ENCODE data around the gene RALGPS1.

DNA sequence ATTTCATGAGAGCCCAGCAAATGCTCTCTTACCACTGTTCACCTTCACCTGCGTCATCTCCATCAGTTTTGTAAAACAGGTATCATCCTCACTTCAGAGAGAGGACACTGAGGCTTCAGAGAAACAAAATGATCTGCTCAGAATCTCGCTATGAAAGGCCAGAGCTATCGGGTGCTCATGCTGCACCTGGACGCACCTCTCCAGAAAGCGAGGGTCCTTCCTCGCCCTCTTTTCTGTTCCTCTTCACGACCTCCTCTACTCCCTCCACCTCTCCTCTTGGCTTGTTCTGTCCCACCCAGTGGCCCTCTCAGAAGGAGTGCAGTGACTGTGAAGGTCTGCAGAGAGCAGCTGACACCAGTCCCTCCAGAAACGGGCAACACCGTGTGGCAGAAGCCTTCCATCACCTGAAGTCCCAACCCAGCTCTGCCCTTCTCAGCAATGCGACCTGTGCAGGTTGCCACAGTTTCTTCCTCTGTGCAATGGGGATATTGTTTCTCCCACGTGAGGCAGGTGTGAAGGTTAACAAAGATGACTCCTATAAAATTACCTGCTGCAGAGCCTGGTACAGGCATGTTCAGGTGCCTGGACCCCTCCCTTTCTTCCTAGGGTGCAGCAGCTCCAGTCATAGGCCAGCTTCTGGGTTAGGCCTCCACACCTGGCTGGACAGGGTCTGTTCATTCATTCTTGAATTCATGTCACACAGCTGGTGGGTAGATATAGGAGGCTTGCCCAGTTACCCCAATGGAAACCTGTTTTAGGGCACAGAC lies 253.2 kb downstream of the RALGPS1 start:
- TF ChIP-seq, protein P1, sequence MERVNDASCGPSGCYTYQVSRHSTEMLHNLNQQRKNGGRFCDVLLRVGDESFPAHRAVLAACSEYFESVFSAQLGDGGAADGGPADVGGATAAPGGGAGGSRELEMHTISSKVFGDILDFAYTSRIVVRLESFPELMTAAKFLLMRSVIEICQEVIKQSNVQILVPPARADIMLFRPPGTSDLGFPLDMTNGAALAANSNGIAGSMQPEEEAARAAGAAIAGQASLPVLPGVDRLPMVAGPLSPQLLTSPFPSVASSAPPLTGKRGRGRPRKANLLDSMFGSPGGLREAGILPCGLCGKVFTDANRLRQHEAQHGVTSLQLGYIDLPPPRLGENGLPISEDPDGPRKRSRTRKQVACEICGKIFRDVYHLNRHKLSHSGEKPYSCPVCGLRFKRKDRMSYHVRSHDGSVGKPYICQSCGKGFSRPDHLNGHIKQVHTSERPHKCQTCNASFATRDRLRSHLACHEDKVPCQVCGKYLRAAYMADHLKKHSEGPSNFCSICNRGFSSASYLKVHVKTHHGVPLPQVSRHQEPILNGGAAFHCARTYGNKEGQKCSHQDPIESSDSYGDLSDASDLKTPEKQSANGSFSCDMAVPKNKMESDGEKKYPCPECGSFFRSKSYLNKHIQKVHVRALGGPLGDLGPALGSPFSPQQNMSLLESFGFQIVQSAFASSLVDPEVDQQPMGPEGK (CRISPR knock-in tag; IDR thresholded peaks at IDR 0.05), result no peak
- TF ChIP-seq, protein P2, sequence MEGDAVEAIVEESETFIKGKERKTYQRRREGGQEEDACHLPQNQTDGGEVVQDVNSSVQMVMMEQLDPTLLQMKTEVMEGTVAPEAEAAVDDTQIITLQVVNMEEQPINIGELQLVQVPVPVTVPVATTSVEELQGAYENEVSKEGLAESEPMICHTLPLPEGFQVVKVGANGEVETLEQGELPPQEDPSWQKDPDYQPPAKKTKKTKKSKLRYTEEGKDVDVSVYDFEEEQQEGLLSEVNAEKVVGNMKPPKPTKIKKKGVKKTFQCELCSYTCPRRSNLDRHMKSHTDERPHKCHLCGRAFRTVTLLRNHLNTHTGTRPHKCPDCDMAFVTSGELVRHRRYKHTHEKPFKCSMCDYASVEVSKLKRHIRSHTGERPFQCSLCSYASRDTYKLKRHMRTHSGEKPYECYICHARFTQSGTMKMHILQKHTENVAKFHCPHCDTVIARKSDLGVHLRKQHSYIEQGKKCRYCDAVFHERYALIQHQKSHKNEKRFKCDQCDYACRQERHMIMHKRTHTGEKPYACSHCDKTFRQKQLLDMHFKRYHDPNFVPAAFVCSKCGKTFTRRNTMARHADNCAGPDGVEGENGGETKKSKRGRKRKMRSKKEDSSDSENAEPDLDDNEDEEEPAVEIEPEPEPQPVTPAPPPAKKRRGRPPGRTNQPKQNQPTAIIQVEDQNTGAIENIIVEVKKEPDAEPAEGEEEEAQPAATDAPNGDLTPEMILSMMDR (CRISPR knock-in tag; IDR thresholded peaks at IDR 0.05), result no peak
- TF ChIP-seq, protein P3, sequence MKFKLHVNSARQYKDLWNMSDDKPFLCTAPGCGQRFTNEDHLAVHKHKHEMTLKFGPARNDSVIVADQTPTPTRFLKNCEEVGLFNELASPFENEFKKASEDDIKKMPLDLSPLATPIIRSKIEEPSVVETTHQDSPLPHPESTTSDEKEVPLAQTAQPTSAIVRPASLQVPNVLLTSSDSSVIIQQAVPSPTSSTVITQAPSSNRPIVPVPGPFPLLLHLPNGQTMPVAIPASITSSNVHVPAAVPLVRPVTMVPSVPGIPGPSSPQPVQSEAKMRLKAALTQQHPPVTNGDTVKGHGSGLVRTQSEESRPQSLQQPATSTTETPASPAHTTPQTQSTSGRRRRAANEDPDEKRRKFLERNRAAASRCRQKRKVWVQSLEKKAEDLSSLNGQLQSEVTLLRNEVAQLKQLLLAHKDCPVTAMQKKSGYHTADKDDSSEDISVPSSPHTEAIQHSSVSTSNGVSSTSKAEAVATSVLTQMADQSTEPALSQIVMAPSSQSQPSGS (CRISPR knock-in tag; IDR thresholded peaks at IDR 0.05), result no peak
- TF ChIP-seq ZNF331 (CRISPR knock-in tag; IDR thresholded peaks at IDR 0.05) (no peak), EZH2 (conservative IDR thresholded peaks at IDR 0.05; ENCODE audit: low read depth, low read length) (no peak), NCOA2 (CRISPR knock-in tag; IDR thresholded peaks at IDR 0.05) (no peak), TCF12 (IDR thresholded peaks at IDR 0.05) (no peak), TCF12 (CRISPR knock-in tag; IDR thresholded peaks at IDR 0.05) (no peak), GTF2F1 (IDR thresholded peaks at IDR 0.05; ENCODE audit: low read length) (no peak), ADNP (CRISPR knock-in tag; IDR thresholded peaks at IDR 0.05) (no peak)
- TF ChIP-seq, protein P4, sequence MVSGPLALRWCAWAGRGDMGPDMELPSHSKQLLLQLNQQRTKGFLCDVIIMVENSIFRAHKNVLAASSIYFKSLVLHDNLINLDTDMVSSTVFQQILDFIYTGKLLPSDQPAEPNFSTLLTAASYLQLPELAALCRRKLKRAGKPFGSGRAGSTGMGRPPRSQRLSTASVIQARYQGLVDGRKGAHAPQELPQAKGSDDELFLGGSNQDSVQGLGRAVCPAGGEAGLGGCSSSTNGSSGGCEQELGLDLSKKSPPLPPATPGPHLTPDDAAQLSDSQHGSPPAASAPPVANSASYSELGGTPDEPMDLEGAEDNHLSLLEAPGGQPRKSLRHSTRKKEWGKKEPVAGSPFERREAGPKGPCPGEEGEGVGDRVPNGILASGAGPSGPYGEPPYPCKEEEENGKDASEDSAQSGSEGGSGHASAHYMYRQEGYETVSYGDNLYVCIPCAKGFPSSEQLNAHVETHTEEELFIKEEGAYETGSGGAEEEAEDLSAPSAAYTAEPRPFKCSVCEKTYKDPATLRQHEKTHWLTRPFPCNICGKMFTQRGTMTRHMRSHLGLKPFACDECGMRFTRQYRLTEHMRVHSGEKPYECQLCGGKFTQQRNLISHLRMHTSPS (CRISPR knock-in tag; IDR thresholded peaks at IDR 0.05; ENCODE audit: low read depth), result no peak
- TF ChIP-seq, protein P5, sequence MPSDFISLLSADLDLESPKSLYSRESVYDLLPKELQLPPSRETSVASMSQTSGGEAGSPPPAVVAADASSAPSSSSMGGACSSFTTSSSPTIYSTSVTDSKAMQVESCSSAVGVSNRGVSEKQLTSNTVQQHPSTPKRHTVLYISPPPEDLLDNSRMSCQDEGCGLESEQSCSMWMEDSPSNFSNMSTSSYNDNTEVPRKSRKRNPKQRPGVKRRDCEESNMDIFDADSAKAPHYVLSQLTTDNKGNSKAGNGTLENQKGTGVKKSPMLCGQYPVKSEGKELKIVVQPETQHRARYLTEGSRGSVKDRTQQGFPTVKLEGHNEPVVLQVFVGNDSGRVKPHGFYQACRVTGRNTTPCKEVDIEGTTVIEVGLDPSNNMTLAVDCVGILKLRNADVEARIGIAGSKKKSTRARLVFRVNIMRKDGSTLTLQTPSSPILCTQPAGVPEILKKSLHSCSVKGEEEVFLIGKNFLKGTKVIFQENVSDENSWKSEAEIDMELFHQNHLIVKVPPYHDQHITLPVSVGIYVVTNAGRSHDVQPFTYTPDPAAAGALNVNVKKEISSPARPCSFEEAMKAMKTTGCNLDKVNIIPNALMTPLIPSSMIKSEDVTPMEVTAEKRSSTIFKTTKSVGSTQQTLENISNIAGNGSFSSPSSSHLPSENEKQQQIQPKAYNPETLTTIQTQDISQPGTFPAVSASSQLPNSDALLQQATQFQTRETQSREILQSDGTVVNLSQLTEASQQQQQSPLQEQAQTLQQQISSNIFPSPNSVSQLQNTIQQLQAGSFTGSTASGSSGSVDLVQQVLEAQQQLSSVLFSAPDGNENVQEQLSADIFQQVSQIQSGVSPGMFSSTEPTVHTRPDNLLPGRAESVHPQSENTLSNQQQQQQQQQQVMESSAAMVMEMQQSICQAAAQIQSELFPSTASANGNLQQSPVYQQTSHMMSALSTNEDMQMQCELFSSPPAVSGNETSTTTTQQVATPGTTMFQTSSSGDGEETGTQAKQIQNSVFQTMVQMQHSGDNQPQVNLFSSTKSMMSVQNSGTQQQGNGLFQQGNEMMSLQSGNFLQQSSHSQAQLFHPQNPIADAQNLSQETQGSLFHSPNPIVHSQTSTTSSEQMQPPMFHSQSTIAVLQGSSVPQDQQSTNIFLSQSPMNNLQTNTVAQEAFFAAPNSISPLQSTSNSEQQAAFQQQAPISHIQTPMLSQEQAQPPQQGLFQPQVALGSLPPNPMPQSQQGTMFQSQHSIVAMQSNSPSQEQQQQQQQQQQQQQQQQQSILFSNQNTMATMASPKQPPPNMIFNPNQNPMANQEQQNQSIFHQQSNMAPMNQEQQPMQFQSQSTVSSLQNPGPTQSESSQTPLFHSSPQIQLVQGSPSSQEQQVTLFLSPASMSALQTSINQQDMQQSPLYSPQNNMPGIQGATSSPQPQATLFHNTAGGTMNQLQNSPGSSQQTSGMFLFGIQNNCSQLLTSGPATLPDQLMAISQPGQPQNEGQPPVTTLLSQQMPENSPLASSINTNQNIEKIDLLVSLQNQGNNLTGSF (CRISPR knock-in tag; IDR thresholded peaks at IDR 0.05), result no peak

All from HepG2 (cell line).